GM12873 (cell line): ENCODE measurements around the gene ERCC2.

ENCODE experiments used
- CTCF ChIP-seq: IDR thresholded peaks from 2 replicates; pipeline ENCODE4 v1.5.1; 2012; ENCODE audit warnings: low read depth, mild to moderate bottlenecking, moderate library complexity, low read length, control low read depth; ENCODE audit not compliant: insufficient read depth; ENCODE audit errors: missing control alignments

Gene ERCC2

GRCh38 chr19:45346449-45346848, 23.9 kb downstream of the ERCC2 start:
- TF ChIP-seq CTCF = no peak

- no peak for TF ChIP-seq CTCF
Measured at GRCh38 chr19:45345506-45345860, 24.9 kb downstream of the ERCC2 start.

GRCh38 chr19:45344621-45345505, 25.5 kb downstream of the ERCC2 start:
- no peak for TF ChIP-seq CTCF

- TF ChIP-seq CTCF = no peak
Measured at GRCh38 chr19:45342911-45343310, 27.5 kb downstream of the ERCC2 start.

GRCh38 chr19:45340899-45341453, 29.4 kb downstream of the ERCC2 start:
- TF ChIP-seq CTCF = no peak

GRCh38 chr19:45340232-45340898, 30.0 kb downstream of the ERCC2 start, which contains the start of gene KLC3:
Gene KLC3 (plus strand): TSS chr19:45340750. CDS start chr19:45345542, 4,792 bp downstream.
- no peak for TF ChIP-seq CTCF

GRCh38 chr19:45339629-45340028, 30.7 kb downstream of the ERCC2 start:
- no peak for TF ChIP-seq CTCF
